HCT116 (cell line): ENCODE results near the gene ACOT7.

Experiments
- CTCF ChIP-seq, 3 experiments: fragments of 200-600 bp in 1 of 3; sonication (generic) in 1 of 3; IDR thresholded peaks in 2 of 3; conservative IDR thresholded peaks in 1 of 3; 2 replicates each; pipeline ENCODE4 v1.5.1; 2012 to 2017; ENCODE audit warnings: low read depth in 2 of 3, low read length in 2 of 3, antibody characterized with exemption in 1 of 3, borderline replicate concordance in 1 of 3, control low read depth in 1 of 3, mild to moderate bottlenecking in 1 of 3, mixed read lengths in 1 of 3, mixed run types in 1 of 3, moderate library complexity in 1 of 3; ENCODE audit not compliant: insufficient read depth in 1 of 3
- EZH2 ChIP-seq: fragments of 200-600 bp; sonication (generic); IDR thresholded peaks from 2 replicates; pipeline ENCODE4 v1.6.1; 2017; ENCODE audit warnings: antibody characterized with exemption, mixed run types
- ZBTB33 ChIP-seq: IDR thresholded peaks from 2 replicates; pipeline ENCODE4 v1.6.1; 2011; ENCODE audit warnings: mild to moderate bottlenecking, low read length, moderate library complexity; ENCODE audit not compliant: insufficient replicate concordance; ENCODE audit errors: extremely low read depth
- ZNF274 ChIP-seq: fragments of 200-500 bp; sonication (Bioruptor generic); IDR thresholded peaks from 2 replicates; pipeline ENCODE4 v1.6.1; 2014; ENCODE audit warnings: mild to moderate bottlenecking, low read depth, low read length, inconsistent platforms

- TF ChIP-seq CTCF (IDR thresholded peaks at IDR 0.05 in 2 of 3, conservative IDR thresholded peaks at IDR 0.05 in 1 of 3; ENCODE audit: borderline replicate concordance in 1 of 3, insufficient read depth in 1 of 3, low read depth in 2 of 3, low read length in 2 of 3) (no peak), EZH2 (no peak), ZBTB33 (no peak), ZNF274 (no peak)
These were observed 27.0 kb upstream of the ACOT7 start for GRCh38 chr1:6420454-6421042.
